Upper lobe of right lung (tissue), 1 donor: ENCODE results near the gene PTPRN2. TPM values are rescaled to one million over a fixed set of nuclear protein-coding genes. Genes with fewer than 3 reads are reported as not detected.
A peak's percentile ranks its signal among the peaks of the same experiment; 100 is the strongest.

Experiments used
- ATAC-seq: fragments of 200-7000 bp; cut with Tn5 transposase; one replicate; pipeline ENCODE4 v1.9.1; 2020; ENCODE audit warnings: mild to moderate bottlenecking, moderate library complexity
- DNase-seq: peaks from one replicate; pipeline ENCODE4 v3.0.0-alpha.2; 2020
- H3K27ac ChIP-seq: fragments of 200-600 bp; one replicate; pipeline ENCODE4 v1.8.0; 2022
- H3K27me3 ChIP-seq: fragments of 200-600 bp; one replicate; pipeline ENCODE4 v1.8.0; 2022; ENCODE audit warnings: mild to moderate bottlenecking
- H3K36me3 ChIP-seq: fragments of 200-600 bp; one replicate; pipeline ENCODE4 v1.8.0; 2022
- H3K4me1 ChIP-seq: fragments of 200-600 bp; one replicate; pipeline ENCODE4 v1.8.0; 2022
- H3K4me3 ChIP-seq: fragments of 200-600 bp; one replicate; pipeline ENCODE4 v1.8.0; 2022; ENCODE audit warnings: mild to moderate bottlenecking
- H3K9me3 ChIP-seq: fragments of 200-600 bp; one replicate; pipeline ENCODE4 v1.8.0; 2022
- CTCF ChIP-seq: fragments of 200-600 bp; IDR thresholded peaks from one replicate; pipeline ENCODE4 v1.8.0; 2022; ENCODE audit warnings: antibody characterized with exemption
- intact Hi-C: fragments of 100-400 bp; cut with DNase I; formaldehyde crosslinking; loops from one replicate; pipeline ENCODE4 v1.11.0; 2022
- total RNA-seq: library from RNA; stranded (reverse); fragmentation: NEBNext Ultra II Directional; extraction: Animal tissue kit (Norgen Biotek cat#: 25700); gene quantifications from one replicate; pipeline ENCODE4 v1.2.1, GENCODE V29; 2021
- donor health status: DM: no; HTN: yes; CAD: no; lungs with severe emphysema.

The PTPRN2 gene
- total RNA-seq, 1 donor from 2014 or later, result 4.9 TPM

- no peaks in the 10 kb centered on the region for H3K9me3 ChIP-seq
- H3K27ac ChIP-seq, result no peak overlapping the region
- DNase-seq, result no peak
- H3K4me3 ChIP-seq, result no peak overlapping the region
- no peak for ATAC-seq
- H3K4me1 ChIP-seq, result no peaks in the 10 kb centered on the region
- TF ChIP-seq CTCF, result no peak
- intact Hi-C loops, result no loop called here
- H3K36me3 ChIP-seq, result no peaks in the 10 kb centered on the region
- H3K27me3 ChIP-seq, result no peaks in the 10 kb centered on the region
Observed at GRCh38 chr7:157714166-157715070, 873.2 kb downstream of the PTPRN2 start.

GRCh38 chr7:157713591-157713990, 874.0 kb downstream of the PTPRN2 start:
- DNase-seq (no peak), ATAC-seq (no peak)
- intact Hi-C loops, result no loop called here
- Histone ChIP-seq H3K27me3 (no peaks in the 10 kb centered on the region), H3K4me3 (no peak overlapping the region), H3K27ac (no peak overlapping the region), H3K9me3 (no peaks in the 10 kb centered on the region), H3K36me3 (no peaks in the 10 kb centered on the region), H3K4me1 (no peaks in the 10 kb centered on the region)
- TF ChIP-seq CTCF, result no peak

- no peak overlapping the region for H3K27ac ChIP-seq
- no peak overlapping the region for H3K4me3 ChIP-seq
- intact Hi-C loops, result no loop called here
- no peaks in the 10 kb centered on the region for H3K27me3 ChIP-seq
- DNase-seq (no peak), ATAC-seq (no peak)
- no peaks in the 10 kb centered on the region for H3K36me3 ChIP-seq
- no peaks in the 10 kb centered on the region for H3K4me1 ChIP-seq
- no peaks in the 10 kb centered on the region for H3K9me3 ChIP-seq
- TF ChIP-seq CTCF, result no peak
Observed at GRCh38 chr7:157712666-157713235, 874.9 kb downstream of the PTPRN2 start.

- no peaks in the 10 kb centered on the region for H3K36me3 ChIP-seq
- H3K27me3 ChIP-seq, result no peaks in the 10 kb centered on the region
- H3K27ac ChIP-seq, result no peak overlapping the region
- ATAC-seq, result no peak
- no peaks in the 10 kb centered on the region for H3K9me3 ChIP-seq
- TF ChIP-seq CTCF, result no peak
- no peak overlapping the region for H3K4me3 ChIP-seq
- H3K4me1 ChIP-seq, result no peaks in the 10 kb centered on the region
- peak; percentile 37 for DNase-seq
- intact Hi-C loops, result no loop called here
Observed at GRCh38 chr7:157711353-157711888, 876.2 kb downstream of the PTPRN2 start.

- TF ChIP-seq CTCF, result no peak
- H3K9me3 ChIP-seq, result no peaks in the 10 kb centered on the region
- intact Hi-C loops, result no loop called here
- ATAC-seq (no peak), DNase-seq (peak; percentile 28)
- H3K27me3 ChIP-seq, result no peaks in the 10 kb centered on the region
- no peak overlapping the region for H3K4me3 ChIP-seq
- no peak overlapping the region for H3K27ac ChIP-seq
- H3K36me3 ChIP-seq, result no peaks in the 10 kb centered on the region
- H3K4me1 ChIP-seq, result no peaks in the 10 kb centered on the region
Observed at GRCh38 chr7:157710396-157710795, 877.2 kb downstream of the PTPRN2 start.
